ENCODE measurements around the gene EDEM3.

The EDEM3 gene

GRCh38 chr1:184748740-184749139, 5.9 kb downstream of the EDEM3 start:
- DNase-seq (ENCODE audit: low spot score) = no peak
- Histone ChIP-seq H3K4me3 (ENCODE audit: severe bottlenecking) (no peak overlapping the region), H3K9me3 (ENCODE audit: severe bottlenecking) (no peaks in the 10 kb centered on the region), H3K27ac (ENCODE audit: poor library complexity, severe bottlenecking) (no peak overlapping the region), H3K4me1 (ENCODE audit: insufficient read depth, poor library complexity, severe bottlenecking) (peaks cover 2% of the 10 kb centered on the region), H3K36me3 (ENCODE audit: low read depth) (peaks cover 17% of the 10 kb centered on the region), H3K27me3 (ENCODE audit: insufficient read depth, poor library complexity, severe bottlenecking) (no peaks in the 10 kb centered on the region)
- TF ChIP-seq CTCF (IDR thresholded peaks at IDR 0.05; ENCODE audit: poor library complexity, severe bottlenecking) = no peak
- no peak for ATAC-seq (ENCODE audit: low read depth)

GRCh38 chr1:184747089-184747955, 7.3 kb downstream of the EDEM3 start:
- no peak for TF ChIP-seq CTCF (IDR thresholded peaks at IDR 0.05; ENCODE audit: poor library complexity, severe bottlenecking)
- Histone ChIP-seq H3K27me3 (ENCODE audit: insufficient read depth, poor library complexity, severe bottlenecking) (no peaks in the 10 kb centered on the region), H3K27ac (ENCODE audit: poor library complexity, severe bottlenecking) (no peak overlapping the region), H3K36me3 (ENCODE audit: low read depth) (peaks cover 17% of the 10 kb centered on the region), H3K4me1 (ENCODE audit: insufficient read depth, poor library complexity, severe bottlenecking) (peaks cover 2% of the 10 kb centered on the region), H3K4me3 (ENCODE audit: severe bottlenecking) (no peak overlapping the region), H3K9me3 (ENCODE audit: severe bottlenecking) (no peaks in the 10 kb centered on the region)
- DNase-seq (ENCODE audit: low spot score) (no peak), ATAC-seq (ENCODE audit: low read depth) (no peak)

GRCh38 chr1:184745929-184746638, 8.6 kb downstream of the EDEM3 start:
- ATAC-seq (ENCODE audit: low read depth) = no peak
- peaks cover 17% of the 10 kb centered on the region for H3K36me3 ChIP-seq (ENCODE audit: low read depth)
- TF ChIP-seq CTCF (IDR thresholded peaks at IDR 0.05; ENCODE audit: poor library complexity, severe bottlenecking) = no peak
- no peaks in the 10 kb centered on the region for H3K27me3 ChIP-seq (ENCODE audit: insufficient read depth, poor library complexity, severe bottlenecking)
- H3K4me1 ChIP-seq (ENCODE audit: insufficient read depth, poor library complexity, severe bottlenecking) = no peaks in the 10 kb centered on the region
- DNase-seq (ENCODE audit: low spot score) = no peak
- no peaks in the 10 kb centered on the region for H3K9me3 ChIP-seq (ENCODE audit: severe bottlenecking)
- no peak overlapping the region for H3K27ac ChIP-seq (ENCODE audit: poor library complexity, severe bottlenecking)
- H3K4me3 ChIP-seq (ENCODE audit: severe bottlenecking) = no peak overlapping the region

GRCh38 chr1:184745110-184745509, 9.5 kb downstream of the EDEM3 start:
- H3K27me3 ChIP-seq (ENCODE audit: insufficient read depth, poor library complexity, severe bottlenecking) = no peaks in the 10 kb centered on the region
- DNase-seq (ENCODE audit: low spot score) = no peak
- no peak overlapping the region for H3K4me3 ChIP-seq (ENCODE audit: severe bottlenecking)
- no peaks in the 10 kb centered on the region for H3K4me1 ChIP-seq (ENCODE audit: insufficient read depth, poor library complexity, severe bottlenecking)
- no peak overlapping the region for H3K27ac ChIP-seq (ENCODE audit: poor library complexity, severe bottlenecking)
- H3K9me3 ChIP-seq (ENCODE audit: severe bottlenecking) = no peaks in the 10 kb centered on the region
- peaks cover 22% of the 10 kb centered on the region for H3K36me3 ChIP-seq (ENCODE audit: low read depth)
- no peak for ATAC-seq (ENCODE audit: low read depth)
- TF ChIP-seq CTCF (IDR thresholded peaks at IDR 0.05; ENCODE audit: poor library complexity, severe bottlenecking) = no peak

Data from RWPE2 (cell line).